IMR-90 (cell line): ENCODE results near the gene CR1L. TPM values are rescaled to one million over a fixed set of nuclear protein-coding genes. Genes with fewer than 3 reads are reported as not detected.

ENCODE experiments used
- ATAC-seq: fragments of 200-7000 bp; cut with Tn5 transposase; 2 replicates; pipeline ENCODE4 v1.9.1; 2020; ENCODE audit warnings: low read depth, mild to moderate bottlenecking, moderate library complexity
- BruUV-seq: library from RNA; stranded (reverse); fragments of 400-500 nt; replicated peaks from 2 replicates; lab custom pipeline; 2021; lab: Mats Ljungman, UMichigan
- CTCF ChIA-PET: fragments of 300-600 bp; formaldehyde crosslinking; extraction: SDS; loops from one replicate; lab custom pipeline; 2021; ENCODE audit warnings: antibody characterized with exemption; lab: Yijun Ruan, JAX
- POLR2A ChIA-PET: fragments of 300-600 bp; sonication (Branson Sonifier 250); formaldehyde crosslinking; loops from one replicate; lab custom pipeline; 2022; ENCODE audit warnings: antibody characterized with exemption; ENCODE audit not compliant: unreplicated experiment; lab: Charles Lee
- DNase-seq: peaks from one replicate; pipeline ENCODE4 v3.0.0; 2013
- H2AFZ ChIP-seq: replicated peaks from 2 replicates; pipeline ENCODE3; 2013; ENCODE audit warnings: low read length, mild to moderate bottlenecking; ENCODE audit not compliant: poor library complexity
- H2AK5ac ChIP-seq: 2 replicates; pipeline ENCODE4 v1.6.1; 2013; ENCODE audit warnings: low read depth, low read length, inconsistent platforms
- H2AK9ac ChIP-seq: replicated peaks from 2 replicates; pipeline ENCODE3; 2013; ENCODE audit warnings: mild to moderate bottlenecking, low read depth, low read length, moderate library complexity; ENCODE audit not compliant: poor library complexity
- H2BK120ac ChIP-seq: 2 replicates; pipeline ENCODE4 v1.6.1; 2013; ENCODE audit warnings: low read depth, low read length, inconsistent platforms
- H2BK15ac ChIP-seq: 3 replicates; pipeline ENCODE4 v1.6.1; 2013; ENCODE audit warnings: low read depth, low read length, inconsistent platforms
- H2BK20ac ChIP-seq: 2 replicates; pipeline ENCODE4 v1.6.1; 2013; ENCODE audit warnings: low read depth, mild to moderate bottlenecking, inconsistent platforms, low read length, moderate library complexity
- H2BK5ac ChIP-seq: 2 replicates; pipeline ENCODE4 v1.6.1; 2013; ENCODE audit warnings: mild to moderate bottlenecking, low read depth, low read length, inconsistent platforms; ENCODE audit not compliant: poor library complexity, severe bottlenecking
- H3K14ac ChIP-seq: replicated peaks from 2 replicates; pipeline ENCODE4 v1.6.1; 2013; ENCODE audit warnings: low read depth, low read length, inconsistent platforms
- H3K18ac ChIP-seq: 2 replicates; pipeline ENCODE4 v1.6.1; 2013; ENCODE audit warnings: low read depth, low read length, control low read depth
- H3K23ac ChIP-seq: 2 replicates; pipeline ENCODE4 v1.6.1; 2013; ENCODE audit warnings: low read depth, low read length, inconsistent platforms
- H3K27ac ChIP-seq: 2 replicates; pipeline ENCODE4 v1.5.1; 2013; ENCODE audit warnings: mild to moderate bottlenecking, control low read depth, low read length; ENCODE audit not compliant: insufficient read depth
- H3K27me3 ChIP-seq: 2 replicates; pipeline ENCODE4 v1.6.1; 2013; ENCODE audit warnings: low read length; ENCODE audit not compliant: control insufficient read depth, insufficient read depth
- H3K36me3 ChIP-seq: 2 replicates; pipeline ENCODE4 v1.6.1; 2013; ENCODE audit warnings: low read length, mixed read lengths; ENCODE audit not compliant: control insufficient read depth, insufficient read depth
- H3K4ac ChIP-seq: 2 replicates; pipeline ENCODE4 v1.6.1; 2013; ENCODE audit warnings: low read depth, low read length, inconsistent platforms
- H3K4me1 ChIP-seq: 2 replicates; pipeline ENCODE4 v1.6.1; 2013; ENCODE audit warnings: low read length, mixed read lengths; ENCODE audit not compliant: control insufficient read depth, insufficient read depth
- H3K4me2 ChIP-seq: 2 replicates; pipeline ENCODE4 v1.6.1; 2013; ENCODE audit warnings: low read depth, mild to moderate bottlenecking, control low read depth, low read length, moderate library complexity
- H3K4me3 ChIP-seq: 2 replicates; pipeline ENCODE4 v1.5.1; 2013; ENCODE audit warnings: low read depth, mild to moderate bottlenecking, control low read depth, low read length, moderate library complexity; ENCODE audit not compliant: insufficient read depth
- H3K56ac ChIP-seq: 2 replicates; pipeline ENCODE4 v1.6.1; 2013; ENCODE audit warnings: low read length, inconsistent platforms; ENCODE audit not compliant: insufficient read depth; ENCODE audit errors: extremely low read depth
- H3K79me1 ChIP-seq, 2 experiments: 2 replicates each; pipeline ENCODE4 v1.6.1; 2013; ENCODE audit warnings: low read length in 2 of 2, inconsistent platforms in 1 of 2, low read depth in 1 of 2
- H3K9ac ChIP-seq: 2 replicates; pipeline ENCODE4 v1.6.1; 2013; ENCODE audit warnings: low read depth, low read length, control low read depth
- H3K9me1 ChIP-seq: 2 replicates; pipeline ENCODE4 v1.6.1; 2013; ENCODE audit warnings: low read length, inconsistent platforms; ENCODE audit not compliant: insufficient read depth
- H3K9me3 ChIP-seq: 2 replicates; pipeline ENCODE4 v1.6.1; 2013; ENCODE audit warnings: low read length; ENCODE audit not compliant: control insufficient read depth, insufficient read depth
- H4K20me1 ChIP-seq: 2 replicates; pipeline ENCODE4 v1.6.1; 2013; ENCODE audit warnings: low read length, inconsistent platforms; ENCODE audit not compliant: insufficient read depth
- H4K5ac ChIP-seq: 2 replicates; pipeline ENCODE4 v1.6.1; 2013; ENCODE audit warnings: mild to moderate bottlenecking, low read depth, low read length, control low read depth
- H4K8ac ChIP-seq, 2 experiments: 2 replicates each; pipeline ENCODE4 v1.6.1; 2013; ENCODE audit warnings: low read depth in 2 of 2, low read length in 2 of 2, control low read depth in 1 of 2, inconsistent platforms in 1 of 2
- H4K91ac ChIP-seq: 2 replicates; pipeline ENCODE4 v1.6.1; 2013; ENCODE audit warnings: low read depth, low read length, inconsistent platforms; ENCODE audit not compliant: insufficient read depth
- BHLHE40 ChIP-seq: fragments of 150-350 bp; IDR thresholded peaks from 2 replicates; pipeline ENCODE4 v1.6.1; 2016; ENCODE audit warnings: mild to moderate bottlenecking, low read depth, low read length
- CHD1 ChIP-seq: IDR thresholded peaks from 2 replicates; pipeline ENCODE4 v1.6.1; 2012; ENCODE audit warnings: low read depth, low read length, improper control_type of control experiment
- ELK1 ChIP-seq: fragments of 150-350 bp; IDR thresholded peaks from 2 replicates; pipeline ENCODE4 v1.6.1; 2016; ENCODE audit warnings: low read depth, mild to moderate bottlenecking, low read length, moderate library complexity, borderline replicate concordance
- FOS ChIP-seq: fragments of 150-350 bp; IDR thresholded peaks from 2 replicates; pipeline ENCODE4 v1.6.1; 2016; ENCODE audit warnings: low read depth, low read length
- MAFK ChIP-seq: IDR thresholded peaks from 2 replicates; pipeline ENCODE4 v1.6.1; 2012; ENCODE audit warnings: low read depth, low read length, improper control_type of control experiment
- MAZ ChIP-seq: IDR thresholded peaks from 2 replicates; pipeline ENCODE4 v1.6.1; 2012; ENCODE audit warnings: low read depth, mild to moderate bottlenecking, low read length, improper control_type of control experiment, moderate library complexity, borderline replicate concordance
- MXI1 ChIP-seq: IDR thresholded peaks from 2 replicates; pipeline ENCODE4 v1.6.1; 2012; ENCODE audit warnings: low read depth, mild to moderate bottlenecking, low read length, moderate library complexity, borderline replicate concordance
- NFE2L2 ChIP-seq: fragments of 150-350 bp; IDR thresholded peaks from 2 replicates; pipeline ENCODE4 v1.6.1; 2016; ENCODE audit warnings: low read depth, mild to moderate bottlenecking, low read length
- RAD21 ChIP-seq: IDR thresholded peaks from 2 replicates; pipeline ENCODE4 v1.6.1; 2012; ENCODE audit warnings: low read length, improper control_type of control experiment
- RCOR1 ChIP-seq: IDR thresholded peaks from 2 replicates; pipeline ENCODE4 v1.6.1; 2012; ENCODE audit warnings: mild to moderate bottlenecking, low read length, improper control_type of control experiment; ENCODE audit not compliant: insufficient replicate concordance
- RFX5 ChIP-seq: IDR thresholded peaks from 2 replicates; pipeline ENCODE4 v1.8.0; 2012; ENCODE audit warnings: low read depth, mild to moderate bottlenecking, low read length, moderate library complexity
- SMC3 ChIP-seq: fragments of 150-350 bp; IDR thresholded peaks from 2 replicates; pipeline ENCODE4 v1.6.1; 2016; ENCODE audit warnings: low read depth, mild to moderate bottlenecking, antibody characterized with exemption, low read length, moderate library complexity
- USF2 ChIP-seq: fragments of 150-350 bp; IDR thresholded peaks from 2 replicates; pipeline ENCODE4 v1.6.1; 2017; ENCODE audit warnings: mild to moderate bottlenecking, antibody characterized with exemption, low read length, low read depth
- WGBS, 2 experiments: methylation state at CpG; one replicate each; pipeline versions ENCODE4 v1.1.5 to v1.1.7; 2013; ENCODE audit warnings: missing lambda C conversion rate in 2 of 2; ENCODE audit not compliant: insufficient read length in 1 of 2; ENCODE audit errors: extremely low coverage in 2 of 2; 5-methylcytosine and 5-hydroxymethylcytosine counted together
- dilution Hi-C: fragments of 300-500 bp; cut with HindIII; formaldehyde crosslinking; loops from one replicate; pipeline ENCODE4 v1.14.3; 2018; ENCODE audit warnings: low sequenced_read_pairs; ENCODE audit not compliant: unreplicated experiment
- in situ Hi-C: fragments of 300-500 bp; cut with MboI; formaldehyde crosslinking; loops from 3 replicates; pipeline ENCODE4 v1.14.3; 2019; ENCODE audit warnings: low sequenced_read_pairs, inconsistent platforms, mixed read lengths
- intact Hi-C: fragments of 100-400 bp; cut with micrococcal nuclease; formaldehyde crosslinking; loops from 2 replicates; pipeline ENCODE4 v1.10.0; 2022
- polyA plus RNA-seq, 3 experiments: library from polyadenylated mRNA; depleted of rRNA; stranded (reverse); fragments of >200 nt; gene quantifications; 2 replicates each; pipeline ENCODE4 v1.2.3, GENCODE V29; 2012; ENCODE audit warnings: low replicate concordance in 1 of 3
- total RNA-seq: library from RNA; depleted of rRNA; stranded (reverse); fragments of >200 nt; gene quantifications from 2 replicates; pipeline ENCODE4 v1.2.3, GENCODE V29; 2012
- TF ChIP-seq, protein P1 (sequence below): conservative IDR thresholded peaks from 2 replicates; pipeline ENCODE4 v1.5.1; 2012; ENCODE audit warnings: mild to moderate bottlenecking, low read depth, low read length, improper control_type of control experiment

CR1L gene
- total and polyA plus RNA-seq, 2 of the 4 experiments (the other 2 are of a cell fraction) = not detected

- TF ChIP-seq RFX5 (no peak), NFE2L2 (no peak), MXI1 (no peak), ELK1 (no peak), CHD1 (no peak), RCOR1 (no peak), SMC3 (no peak), BHLHE40 (no peak), FOS (no peak), USF2 (no peak), MAFK (no peak), RAD21 (no peak), MAZ (no peak)
- TF ChIP-seq, protein P1, sequence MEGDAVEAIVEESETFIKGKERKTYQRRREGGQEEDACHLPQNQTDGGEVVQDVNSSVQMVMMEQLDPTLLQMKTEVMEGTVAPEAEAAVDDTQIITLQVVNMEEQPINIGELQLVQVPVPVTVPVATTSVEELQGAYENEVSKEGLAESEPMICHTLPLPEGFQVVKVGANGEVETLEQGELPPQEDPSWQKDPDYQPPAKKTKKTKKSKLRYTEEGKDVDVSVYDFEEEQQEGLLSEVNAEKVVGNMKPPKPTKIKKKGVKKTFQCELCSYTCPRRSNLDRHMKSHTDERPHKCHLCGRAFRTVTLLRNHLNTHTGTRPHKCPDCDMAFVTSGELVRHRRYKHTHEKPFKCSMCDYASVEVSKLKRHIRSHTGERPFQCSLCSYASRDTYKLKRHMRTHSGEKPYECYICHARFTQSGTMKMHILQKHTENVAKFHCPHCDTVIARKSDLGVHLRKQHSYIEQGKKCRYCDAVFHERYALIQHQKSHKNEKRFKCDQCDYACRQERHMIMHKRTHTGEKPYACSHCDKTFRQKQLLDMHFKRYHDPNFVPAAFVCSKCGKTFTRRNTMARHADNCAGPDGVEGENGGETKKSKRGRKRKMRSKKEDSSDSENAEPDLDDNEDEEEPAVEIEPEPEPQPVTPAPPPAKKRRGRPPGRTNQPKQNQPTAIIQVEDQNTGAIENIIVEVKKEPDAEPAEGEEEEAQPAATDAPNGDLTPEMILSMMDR = no peak
- Histone ChIP-seq H4K8ac (no peak overlapping the region), H3K4me2 (no peak overlapping the region), H3K36me3 (no peaks in the 10 kb centered on the region), H3K27ac (no peak overlapping the region), H4K20me1 (no peaks in the 10 kb centered on the region), H2BK5ac (no peak overlapping the region), H3K14ac (no peak overlapping the region), H2AK9ac (no peak overlapping the region), H3K9me1 (no peaks in the 10 kb centered on the region), H3K4me1 (no peaks in the 10 kb centered on the region; the same call in 1 of the 2 replicates), H3K56ac (no peak overlapping the region), H3K4me3 (no peak overlapping the region), H2BK20ac (no peak overlapping the region), H3K23ac (no peak overlapping the region), H2BK15ac (no peak overlapping the region), H2AK5ac (no peak overlapping the region), H4K5ac (no peak overlapping the region), H3K79me1 (no peaks in the 10 kb centered on the region), H3K27me3 (no peaks in the 10 kb centered on the region), H2BK120ac (no peak overlapping the region), H3K18ac (no peak overlapping the region), H3K9me3 (no peaks in the 10 kb centered on the region), H4K91ac (no peak overlapping the region), H2AFZ (no peak overlapping the region), H3K4ac (no peak overlapping the region), H3K9ac (no peak overlapping the region)
- DNase-seq (no peak), ATAC-seq (no peak)
- dilution Hi-C loops = no loop called here
- CTCF ChIA-PET = interaction anchor here (0.6 kb wide), 1 partner anchor 51 kb away, joined by 4 read pairs; no protein-coding TSS in a partner anchor
- in situ Hi-C loops = no loop called here
- POLR2A ChIA-PET = no interaction called here
- intact Hi-C loops = no loop called here
- no CpG with 5 or more reads among the region's 4 CpGs for WGBS, 2 experiments
- BruUV-seq = no TSS peak
Measured at GRCh38 chr1:207744000-207744534, 99.1 kb downstream of the CR1L start.
